A549 (cell line): ENCODE data around the gene RAPGEF5.

Experiments used
- CTCF ChIP-seq: fragments of >200 bp; sonication (Bioruptor Twin); formaldehyde crosslinking; IDR thresholded peaks from 3 replicates; pipeline ENCODE4 v1.5.1; 2016
- POLR2A ChIP-seq: IDR thresholded peaks from 2 replicates; pipeline ENCODE4 v1.6.1; 2012; ENCODE audit warnings: mild to moderate bottlenecking, low read length
- SMC3 ChIP-seq: fragments of >200 bp; sonication (Bioruptor Twin); formaldehyde crosslinking; IDR thresholded peaks from 3 replicates; pipeline ENCODE4 v1.6.1; 2018; ENCODE audit warnings: inconsistent platforms

DNA sequence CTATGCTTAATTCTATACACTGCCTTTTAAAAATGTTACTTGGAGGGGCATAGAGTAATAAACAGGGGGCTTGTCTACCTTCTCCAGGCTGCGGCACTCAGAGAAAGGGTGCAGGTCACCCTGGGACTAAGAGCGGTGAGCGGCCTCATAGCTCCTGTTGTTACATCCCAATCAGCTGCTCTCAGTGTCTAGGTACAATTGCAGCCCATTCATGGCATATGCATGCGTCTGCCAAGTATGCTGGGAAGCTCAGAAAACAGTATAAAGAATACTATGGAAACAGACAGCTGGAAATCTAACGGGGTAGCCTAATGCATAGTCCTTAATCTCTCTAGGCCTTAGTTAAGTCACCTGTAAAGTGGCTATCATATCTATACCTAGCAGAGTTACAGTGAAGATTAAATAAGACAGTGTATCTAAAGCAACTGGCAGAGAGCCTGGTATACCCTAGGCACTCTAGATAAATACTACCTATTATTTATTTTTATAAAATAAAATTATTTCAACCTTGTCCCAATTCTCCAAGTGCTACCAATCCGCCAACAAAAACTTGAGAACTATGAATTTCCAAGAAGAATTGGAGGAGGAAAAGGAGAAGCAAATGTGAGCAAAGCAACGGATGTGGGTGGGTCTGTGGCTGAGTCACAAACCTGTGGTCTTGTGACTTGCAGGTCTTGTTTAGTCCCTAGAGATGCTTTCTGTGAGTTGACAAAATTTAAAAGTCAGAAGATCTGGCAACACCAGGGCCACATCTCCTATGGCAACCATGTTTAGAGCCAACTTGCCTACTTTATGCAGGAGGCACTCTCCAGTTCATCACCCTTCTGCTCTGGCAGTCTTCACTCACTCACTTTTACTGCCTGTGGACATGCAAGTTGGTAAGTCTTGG is 183.0 kb downstream of the RAPGEF5 start:
- no peak for TF ChIP-seq CTCF
- no peak for TF ChIP-seq POLR2A
- TF ChIP-seq SMC3: no peak
